Uterus (tissue), 2 donors: ENCODE results near the gene DCLK2.

Experiments
- POLR2A ChIP-seq, 2 donors: fragments of 450-650 bp; IDR thresholded peaks; one replicate each; pipeline ENCODE4 v1.6.1; 2016; ENCODE audit warnings: antibody characterized with exemption in 2 of 2, mild to moderate bottlenecking in 1 of 2, moderate library complexity in 1 of 2
- TF ChIP-seq, protein P1 (sequence below), 4 experiments: fragments of 200-600 bp in 2 of 4; fragments of 450-650 bp in 2 of 4; sonication (generic) in 2 of 4; IDR thresholded peaks; one replicate each; pipeline ENCODE4 v1.5.1; 2016 to 2019; ENCODE audit warnings: antibody characterized with exemption in 4 of 4, mild to moderate bottlenecking in 2 of 4, moderate library complexity in 1 of 4

DNA sequence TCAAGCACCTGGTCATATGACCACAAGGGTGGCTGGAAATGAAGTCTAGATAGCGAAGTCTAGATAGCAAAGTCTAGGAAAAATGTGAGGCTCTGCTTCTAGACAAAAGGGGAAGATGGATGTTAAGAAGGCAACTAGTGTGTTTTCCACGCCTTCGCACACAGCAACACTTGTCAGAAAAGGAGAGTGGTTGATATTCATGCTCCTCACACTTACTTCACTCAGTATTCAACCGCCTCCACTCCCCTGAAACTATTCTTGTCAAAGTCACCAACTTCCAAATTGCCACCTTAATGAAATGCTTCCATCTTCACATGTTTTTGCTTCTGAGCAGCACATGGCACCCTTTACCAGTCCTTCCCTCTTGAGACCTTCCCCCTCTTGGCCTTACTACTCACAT, 27.7 kb upstream of the DCLK2 start:
- no peak for TF ChIP-seq POLR2A (IDR thresholded peaks at IDR 0.05)
- TF ChIP-seq, protein P1, sequence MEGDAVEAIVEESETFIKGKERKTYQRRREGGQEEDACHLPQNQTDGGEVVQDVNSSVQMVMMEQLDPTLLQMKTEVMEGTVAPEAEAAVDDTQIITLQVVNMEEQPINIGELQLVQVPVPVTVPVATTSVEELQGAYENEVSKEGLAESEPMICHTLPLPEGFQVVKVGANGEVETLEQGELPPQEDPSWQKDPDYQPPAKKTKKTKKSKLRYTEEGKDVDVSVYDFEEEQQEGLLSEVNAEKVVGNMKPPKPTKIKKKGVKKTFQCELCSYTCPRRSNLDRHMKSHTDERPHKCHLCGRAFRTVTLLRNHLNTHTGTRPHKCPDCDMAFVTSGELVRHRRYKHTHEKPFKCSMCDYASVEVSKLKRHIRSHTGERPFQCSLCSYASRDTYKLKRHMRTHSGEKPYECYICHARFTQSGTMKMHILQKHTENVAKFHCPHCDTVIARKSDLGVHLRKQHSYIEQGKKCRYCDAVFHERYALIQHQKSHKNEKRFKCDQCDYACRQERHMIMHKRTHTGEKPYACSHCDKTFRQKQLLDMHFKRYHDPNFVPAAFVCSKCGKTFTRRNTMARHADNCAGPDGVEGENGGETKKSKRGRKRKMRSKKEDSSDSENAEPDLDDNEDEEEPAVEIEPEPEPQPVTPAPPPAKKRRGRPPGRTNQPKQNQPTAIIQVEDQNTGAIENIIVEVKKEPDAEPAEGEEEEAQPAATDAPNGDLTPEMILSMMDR (IDR thresholded peaks at IDR 0.05) = no peak
